ENCODE results near the gene NUCB1. TPM values are rescaled to one million over a fixed set of nuclear protein-coding genes. Genes with fewer than 3 reads are reported as not detected.

NUCB1 gene
- total and polyA plus RNA-seq, 9 of the 15 experiments (the other 6 are each of a cell fraction or from before 2014, with no cell fraction given) = 3.1 to 153 (median 71.7) TPM

- TF ChIP-seq, protein P1, sequence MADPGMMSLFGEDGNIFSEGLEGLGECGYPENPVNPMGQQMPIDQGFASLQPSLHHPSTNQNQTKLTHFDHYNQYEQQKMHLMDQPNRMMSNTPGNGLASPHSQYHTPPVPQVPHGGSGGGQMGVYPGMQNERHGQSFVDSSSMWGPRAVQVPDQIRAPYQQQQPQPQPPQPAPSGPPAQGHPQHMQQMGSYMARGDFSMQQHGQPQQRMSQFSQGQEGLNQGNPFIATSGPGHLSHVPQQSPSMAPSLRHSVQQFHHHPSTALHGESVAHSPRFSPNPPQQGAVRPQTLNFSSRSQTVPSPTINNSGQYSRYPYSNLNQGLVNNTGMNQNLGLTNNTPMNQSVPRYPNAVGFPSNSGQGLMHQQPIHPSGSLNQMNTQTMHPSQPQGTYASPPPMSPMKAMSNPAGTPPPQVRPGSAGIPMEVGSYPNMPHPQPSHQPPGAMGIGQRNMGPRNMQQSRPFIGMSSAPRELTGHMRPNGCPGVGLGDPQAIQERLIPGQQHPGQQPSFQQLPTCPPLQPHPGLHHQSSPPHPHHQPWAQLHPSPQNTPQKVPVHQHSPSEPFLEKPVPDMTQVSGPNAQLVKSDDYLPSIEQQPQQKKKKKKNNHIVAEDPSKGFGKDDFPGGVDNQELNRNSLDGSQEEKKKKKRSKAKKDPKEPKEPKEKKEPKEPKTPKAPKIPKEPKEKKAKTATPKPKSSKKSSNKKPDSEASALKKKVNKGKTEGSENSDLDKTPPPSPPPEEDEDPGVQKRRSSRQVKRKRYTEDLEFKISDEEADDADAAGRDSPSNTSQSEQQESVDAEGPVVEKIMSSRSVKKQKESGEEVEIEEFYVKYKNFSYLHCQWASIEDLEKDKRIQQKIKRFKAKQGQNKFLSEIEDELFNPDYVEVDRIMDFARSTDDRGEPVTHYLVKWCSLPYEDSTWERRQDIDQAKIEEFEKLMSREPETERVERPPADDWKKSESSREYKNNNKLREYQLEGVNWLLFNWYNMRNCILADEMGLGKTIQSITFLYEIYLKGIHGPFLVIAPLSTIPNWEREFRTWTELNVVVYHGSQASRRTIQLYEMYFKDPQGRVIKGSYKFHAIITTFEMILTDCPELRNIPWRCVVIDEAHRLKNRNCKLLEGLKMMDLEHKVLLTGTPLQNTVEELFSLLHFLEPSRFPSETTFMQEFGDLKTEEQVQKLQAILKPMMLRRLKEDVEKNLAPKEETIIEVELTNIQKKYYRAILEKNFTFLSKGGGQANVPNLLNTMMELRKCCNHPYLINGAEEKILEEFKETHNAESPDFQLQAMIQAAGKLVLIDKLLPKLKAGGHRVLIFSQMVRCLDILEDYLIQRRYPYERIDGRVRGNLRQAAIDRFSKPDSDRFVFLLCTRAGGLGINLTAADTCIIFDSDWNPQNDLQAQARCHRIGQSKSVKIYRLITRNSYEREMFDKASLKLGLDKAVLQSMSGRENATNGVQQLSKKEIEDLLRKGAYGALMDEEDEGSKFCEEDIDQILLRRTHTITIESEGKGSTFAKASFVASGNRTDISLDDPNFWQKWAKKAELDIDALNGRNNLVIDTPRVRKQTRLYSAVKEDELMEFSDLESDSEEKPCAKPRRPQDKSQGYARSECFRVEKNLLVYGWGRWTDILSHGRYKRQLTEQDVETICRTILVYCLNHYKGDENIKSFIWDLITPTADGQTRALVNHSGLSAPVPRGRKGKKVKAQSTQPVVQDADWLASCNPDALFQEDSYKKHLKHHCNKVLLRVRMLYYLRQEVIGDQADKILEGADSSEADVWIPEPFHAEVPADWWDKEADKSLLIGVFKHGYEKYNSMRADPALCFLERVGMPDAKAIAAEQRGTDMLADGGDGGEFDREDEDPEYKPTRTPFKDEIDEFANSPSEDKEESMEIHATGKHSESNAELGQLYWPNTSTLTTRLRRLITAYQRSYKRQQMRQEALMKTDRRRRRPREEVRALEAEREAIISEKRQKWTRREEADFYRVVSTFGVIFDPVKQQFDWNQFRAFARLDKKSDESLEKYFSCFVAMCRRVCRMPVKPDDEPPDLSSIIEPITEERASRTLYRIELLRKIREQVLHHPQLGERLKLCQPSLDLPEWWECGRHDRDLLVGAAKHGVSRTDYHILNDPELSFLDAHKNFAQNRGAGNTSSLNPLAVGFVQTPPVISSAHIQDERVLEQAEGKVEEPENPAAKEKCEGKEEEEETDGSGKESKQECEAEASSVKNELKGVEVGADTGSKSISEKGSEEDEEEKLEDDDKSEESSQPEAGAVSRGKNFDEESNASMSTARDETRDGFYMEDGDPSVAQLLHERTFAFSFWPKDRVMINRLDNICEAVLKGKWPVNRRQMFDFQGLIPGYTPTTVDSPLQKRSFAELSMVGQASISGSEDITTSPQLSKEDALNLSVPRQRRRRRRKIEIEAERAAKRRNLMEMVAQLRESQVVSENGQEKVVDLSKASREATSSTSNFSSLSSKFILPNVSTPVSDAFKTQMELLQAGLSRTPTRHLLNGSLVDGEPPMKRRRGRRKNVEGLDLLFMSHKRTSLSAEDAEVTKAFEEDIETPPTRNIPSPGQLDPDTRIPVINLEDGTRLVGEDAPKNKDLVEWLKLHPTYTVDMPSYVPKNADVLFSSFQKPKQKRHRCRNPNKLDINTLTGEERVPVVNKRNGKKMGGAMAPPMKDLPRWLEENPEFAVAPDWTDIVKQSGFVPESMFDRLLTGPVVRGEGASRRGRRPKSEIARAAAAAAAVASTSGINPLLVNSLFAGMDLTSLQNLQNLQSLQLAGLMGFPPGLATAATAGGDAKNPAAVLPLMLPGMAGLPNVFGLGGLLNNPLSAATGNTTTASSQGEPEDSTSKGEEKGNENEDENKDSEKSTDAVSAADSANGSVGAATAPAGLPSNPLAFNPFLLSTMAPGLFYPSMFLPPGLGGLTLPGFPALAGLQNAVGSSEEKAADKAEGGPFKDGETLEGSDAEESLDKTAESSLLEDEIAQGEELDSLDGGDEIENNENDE (IDR thresholded peaks at IDR 0.05; ENCODE audit: low read depth, low read length) = no peak
- TF ChIP-seq ZKSCAN1 (IDR thresholded peaks at IDR 0.05; ENCODE audit: low read depth, low read length) (no peak), CBX8 (IDR thresholded peaks at IDR 0.05; ENCODE audit: borderline replicate concordance, extremely low read depth, low read depth, low read length, poor library complexity, severe bottlenecking) (no peak), CHD4 (IDR thresholded peaks at IDR 0.05; ENCODE audit: insufficient read depth, insufficient replicate concordance, low read depth, low read length, poor library complexity, severe bottlenecking) (no peak), ZNF717 (CRISPR knock-in tag; IDR thresholded peaks at IDR 0.05) (no peak), GABPB2 (CRISPR knock-in tag; conservative IDR thresholded peaks at IDR 0.05) (no peak), EZH2 (IDR thresholded peaks at IDR 0.05; ENCODE audit: borderline replicate concordance, low read depth, low read length) (no peak), THAP12 (CRISPR knock-in tag; IDR thresholded peaks at IDR 0.05) (peak; percentile 89), ZNF263 (CRISPR knock-in tag; IDR thresholded peaks at IDR 0.05; ENCODE audit: borderline replicate concordance) (peak; percentile 100), HBP1 (CRISPR knock-in tag; IDR thresholded peaks at IDR 0.05) (peak; percentile 92)
These were observed 62.1 kb downstream of the NUCB1 start (continued) for GRCh38 chr19:48962029-48962848.
